Fibroblast of mammary gland (primary cell): ENCODE data around the gene DICER1.

Source experiments
- DNase-seq: peaks from one replicate; pipeline ENCODE4 v3.0.0-alpha.2; 2010; ENCODE audit warnings: low read depth
- H3K4me3 ChIP-seq: 2 replicates; pipeline ENCODE4 v1.5.1; 2011; ENCODE audit warnings: low read depth, mild to moderate bottlenecking, low read length, moderate library complexity; ENCODE audit not compliant: control insufficient read depth
- CTCF ChIP-seq: conservative IDR thresholded peaks from 2 replicates; pipeline ENCODE4 v1.5.1; 2011; ENCODE audit warnings: low read depth, low read length, inconsistent platforms; ENCODE audit not compliant: control insufficient read depth, insufficient read depth

DICER1 gene

GRCh38 chr14:95192311-95192710 lies 35.0 kb upstream of the DICER1 start:
- no peak for DNase-seq
- no peak for TF ChIP-seq CTCF
- H3K4me3 ChIP-seq = no peak overlapping the region

GRCh38 chr14:95191445-95192199 lies 34.3 kb upstream of the DICER1 start:
- no peak for TF ChIP-seq CTCF
- DNase-seq = no peak
- H3K4me3 ChIP-seq = no peak overlapping the region

GRCh38 chr14:95190857-95191256 lies 33.5 kb upstream of the DICER1 start:
- no peak for TF ChIP-seq CTCF
- no peak overlapping the region for H3K4me3 ChIP-seq
- no peak for DNase-seq

- TF ChIP-seq CTCF = no peak
- H3K4me3 ChIP-seq = no peak overlapping the region
- no peak for DNase-seq
Measured at GRCh38 chr14:95190346-95190840, 33.1 kb upstream of the DICER1 start.

- TF ChIP-seq CTCF = no peak
- no peak overlapping the region for H3K4me3 ChIP-seq
- no peak for DNase-seq
Measured at GRCh38 chr14:95189367-95190132, 32.2 kb upstream of the DICER1 start.

- H3K4me3 ChIP-seq = no peak overlapping the region
- no peak for DNase-seq
- no peak for TF ChIP-seq CTCF
Measured at GRCh38 chr14:95188380-95188779, 31.1 kb upstream of the DICER1 start.
